ENCODE data around the gene SLC11A1. TPM values are rescaled to one million over a fixed set of nuclear protein-coding genes. Genes with fewer than 3 reads are reported as not detected.

The SLC11A1 gene
- total RNA-seq, 6 donors from 2014 or later = 145 to 3,249 (median 371) TPM

DNA sequence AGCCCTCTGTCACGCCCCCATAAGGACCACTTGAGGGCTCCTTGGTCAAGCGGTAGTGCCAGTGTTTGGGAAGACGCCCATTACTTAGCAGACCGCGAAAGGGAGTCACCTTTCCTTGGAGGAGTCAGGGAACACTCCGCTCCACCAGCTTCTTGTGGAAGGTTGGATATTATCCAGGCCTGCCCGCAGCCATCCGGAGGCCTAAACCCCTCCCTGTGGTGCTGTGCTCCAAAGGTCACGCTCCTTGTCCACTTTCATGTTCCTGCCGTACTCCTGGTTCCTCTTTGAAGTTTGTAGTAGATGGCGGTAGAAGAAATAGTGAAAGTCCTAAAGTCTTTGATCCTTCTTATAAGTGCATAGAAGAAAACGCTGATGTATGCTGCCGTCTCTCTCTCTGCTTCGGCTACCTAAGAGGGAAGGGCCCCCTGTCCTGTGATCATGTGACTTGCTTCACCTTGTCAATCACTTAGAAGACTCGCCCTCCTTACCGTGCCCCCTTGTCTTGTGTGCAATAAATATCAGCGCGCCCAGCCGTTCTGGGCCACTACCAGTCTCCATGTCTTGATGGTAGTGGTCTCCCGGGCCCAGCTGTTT, 27.1 kb upstream of the SLC11A1 start:
- peaks cover 0 to 16% (median 4%) of the 10 kb centered on the region in 4 donors for H3K9me3 ChIP-seq
- no peaks in the 10 kb centered on the region for H3K36me3 ChIP-seq
- DNase-seq (peak in 1 of 2 donors; percentile 89), ATAC-seq (ENCODE audit: low FRiP score in 2 of 2) (no peak)
- H3K27me3 ChIP-seq = no peaks in the 10 kb centered on the region
- peak in 1 of 2 donors; percentile 30 for TF ChIP-seq POLR2AphosphoS5 (IDR thresholded peaks at IDR 0.05)
- TF ChIP-seq EP300 (IDR thresholded peaks at IDR 0.05) = peak in 1 of 4 donors; percentile 66
- TF ChIP-seq, protein P1, sequence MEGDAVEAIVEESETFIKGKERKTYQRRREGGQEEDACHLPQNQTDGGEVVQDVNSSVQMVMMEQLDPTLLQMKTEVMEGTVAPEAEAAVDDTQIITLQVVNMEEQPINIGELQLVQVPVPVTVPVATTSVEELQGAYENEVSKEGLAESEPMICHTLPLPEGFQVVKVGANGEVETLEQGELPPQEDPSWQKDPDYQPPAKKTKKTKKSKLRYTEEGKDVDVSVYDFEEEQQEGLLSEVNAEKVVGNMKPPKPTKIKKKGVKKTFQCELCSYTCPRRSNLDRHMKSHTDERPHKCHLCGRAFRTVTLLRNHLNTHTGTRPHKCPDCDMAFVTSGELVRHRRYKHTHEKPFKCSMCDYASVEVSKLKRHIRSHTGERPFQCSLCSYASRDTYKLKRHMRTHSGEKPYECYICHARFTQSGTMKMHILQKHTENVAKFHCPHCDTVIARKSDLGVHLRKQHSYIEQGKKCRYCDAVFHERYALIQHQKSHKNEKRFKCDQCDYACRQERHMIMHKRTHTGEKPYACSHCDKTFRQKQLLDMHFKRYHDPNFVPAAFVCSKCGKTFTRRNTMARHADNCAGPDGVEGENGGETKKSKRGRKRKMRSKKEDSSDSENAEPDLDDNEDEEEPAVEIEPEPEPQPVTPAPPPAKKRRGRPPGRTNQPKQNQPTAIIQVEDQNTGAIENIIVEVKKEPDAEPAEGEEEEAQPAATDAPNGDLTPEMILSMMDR (IDR thresholded peaks at IDR 0.05) = no peak
- peak in 1 of 4 donors; percentile 7 for TF ChIP-seq POLR2A (IDR thresholded peaks at IDR 0.05)
- peaks cover 3 to 23% (median 15%) of the 10 kb centered on the region in 4 donors for H3K4me1 ChIP-seq
- H3K4me3 ChIP-seq = no peak overlapping the region
- 68 to 75% methylated on average over 20 of the region's 20 CpGs for WGBS, 2 donors
- H3K27ac ChIP-seq = peak overlapping the region in 3 of 4 donors; percentile 6 to 64 (median 37)

DNA sequence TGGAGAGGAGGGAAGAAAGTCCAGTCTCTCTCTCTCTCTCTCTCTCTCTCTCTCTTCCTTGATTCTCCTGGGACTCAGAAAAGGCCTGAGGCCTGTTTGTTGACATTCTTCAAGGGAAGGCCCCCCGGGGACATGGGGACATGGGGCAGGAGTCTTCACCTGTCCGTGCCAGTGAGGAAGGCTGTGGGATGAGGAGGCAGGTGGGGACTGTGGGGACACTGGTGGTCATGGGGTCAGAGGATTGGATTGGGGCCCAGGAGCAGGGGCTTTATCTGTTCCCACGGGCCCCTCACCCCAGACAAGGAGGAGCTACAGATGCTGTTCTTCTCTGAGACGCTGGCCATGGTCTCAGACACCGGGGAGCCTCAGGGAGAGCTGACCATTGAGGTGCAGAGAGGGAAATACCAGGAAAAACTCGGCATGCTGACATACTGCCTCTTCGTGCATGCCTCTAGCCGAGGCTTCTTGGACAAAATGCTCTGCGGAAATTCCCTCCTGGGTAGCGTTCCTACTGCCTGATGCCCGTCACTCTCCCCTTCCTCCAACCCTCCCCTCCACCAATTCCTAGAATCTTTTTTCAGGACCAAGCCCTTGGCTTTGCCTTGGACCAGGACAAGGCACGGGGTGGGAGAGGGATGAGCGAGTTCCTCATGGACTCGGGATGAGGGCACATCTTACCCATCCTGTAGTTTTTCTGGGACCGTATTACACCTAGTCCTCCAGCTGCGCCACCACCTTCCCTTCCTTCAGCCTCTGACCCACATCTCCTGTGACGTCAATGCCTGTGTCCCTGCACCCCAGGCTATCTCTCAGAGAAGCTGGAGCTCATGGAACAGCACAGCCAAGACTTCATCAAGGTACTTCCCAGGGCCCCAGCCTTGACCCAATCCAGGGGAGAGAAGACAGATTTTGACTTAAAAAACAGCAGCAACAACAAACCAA, 24.6 kb upstream of the SLC11A1 start:
- no peak for DNase-seq
- peak in 1 of 2 donors; percentile 28 for ATAC-seq (ENCODE audit: low FRiP score in 2 of 2)
- Histone ChIP-seq H3K27ac (peak overlapping the region in 2 of 4 donors; percentile 64 to 69), H3K27me3 (no peaks in the 10 kb centered on the region), H3K36me3 (no peaks in the 10 kb centered on the region), H3K9me3 (no peaks in the 10 kb centered on the region), H3K4me1 (peaks cover 3 to 24% (median 16%) of the 10 kb centered on the region in 4 donors), H3K4me3 (peak overlapping the region in 2 of 4 donors; percentile 2 to 21)
- 57 to 73% methylated on average over 17 of the region's 17 CpGs for WGBS, 2 donors
- TF ChIP-seq POLR2AphosphoS5 (IDR thresholded peaks at IDR 0.05) = no peak
- TF ChIP-seq, protein P1 (IDR thresholded peaks at IDR 0.05) = no peak
- no peak for TF ChIP-seq POLR2A (IDR thresholded peaks at IDR 0.05)
- no peak for TF ChIP-seq EP300 (IDR thresholded peaks at IDR 0.05)

GRCh38 chr2:218360453-218360852, 21.6 kb upstream of the SLC11A1 start:
- no peak overlapping the region for H3K4me3 ChIP-seq
- ATAC-seq (ENCODE audit: low FRiP score in 2 of 2) = peak in 1 of 2 donors; percentile 67
- no peaks in the 10 kb centered on the region for H3K9me3 ChIP-seq
- DNase-seq = peak in 1 of 2 donors; percentile 71
- H3K4me1 ChIP-seq = peaks cover 3 to 22% (median 15%) of the 10 kb centered on the region in 4 donors
- H3K36me3 ChIP-seq = no peaks in the 10 kb centered on the region
- TF ChIP-seq POLR2A (IDR thresholded peaks at IDR 0.05) (peak in 1 of 4 donors; percentile 58), POLR2AphosphoS5 (IDR thresholded peaks at IDR 0.05) (no peak)
- peak overlapping the region in 3 of 4 donors; percentile 22 to 66 (median 58) for H3K27ac ChIP-seq
- no peaks in the 10 kb centered on the region for H3K27me3 ChIP-seq
- WGBS, 2 donors = 78 to 80% methylated on average over 4 of the region's 4 CpGs

GRCh38 chr2:218362606-218363005, 19.5 kb upstream of the SLC11A1 start:
- Histone ChIP-seq H3K9me3 (peaks cover 0 to 4% (median 0%) of the 10 kb centered on the region in 4 donors), H3K27ac (peak overlapping the region in 1 of 4 donors; percentile 70), H3K4me1 (peaks cover 0 to 18% (median 7%) of the 10 kb centered on the region in 4 donors), H3K27me3 (no peaks in the 10 kb centered on the region), H3K4me3 (no peak overlapping the region), H3K36me3 (no peaks in the 10 kb centered on the region)
- TF ChIP-seq, protein P1 (IDR thresholded peaks at IDR 0.05) = no peak
- TF ChIP-seq POLR2A (IDR thresholded peaks at IDR 0.05) (no peak), POLR2AphosphoS5 (IDR thresholded peaks at IDR 0.05) (no peak), EP300 (IDR thresholded peaks at IDR 0.05) (no peak)
- 89 to 94% methylated on average over 8 of the region's 8 CpGs for WGBS, 2 donors
- ATAC-seq (ENCODE audit: low FRiP score in 2 of 2) (no peak), DNase-seq (no peak)

DNA sequence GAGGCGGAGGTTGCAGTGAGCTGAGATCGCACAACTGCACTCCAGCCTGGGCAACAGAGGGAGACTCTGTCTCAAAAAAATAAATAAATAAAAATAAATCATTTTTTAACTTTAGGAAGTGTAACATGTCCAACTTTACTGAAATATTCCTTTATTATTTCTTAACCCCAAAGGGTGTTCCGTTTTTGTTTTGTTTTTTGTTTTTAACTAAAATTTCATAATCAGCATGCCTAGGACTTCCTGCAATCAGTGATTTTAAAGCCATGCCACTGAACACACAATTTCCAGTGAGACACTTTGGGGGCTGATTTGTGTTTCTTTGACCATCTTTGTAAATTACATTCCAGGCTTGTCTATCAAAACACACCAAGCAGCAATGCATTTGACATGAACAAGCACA, 18.3 kb upstream of the SLC11A1 start:
- Histone ChIP-seq H3K9me3 (peaks cover 0 to 4% (median 0%) of the 10 kb centered on the region in 4 donors), H3K4me1 (peaks cover 6 to 30% (median 15%) of the 10 kb centered on the region in 4 donors), H3K4me3 (no peak overlapping the region), H3K27ac (peak overlapping the region in 3 of 4 donors; percentile 49 to 70 (median 67)), H3K36me3 (no peaks in the 10 kb centered on the region), H3K27me3 (no peaks in the 10 kb centered on the region)
- no peak for ATAC-seq (ENCODE audit: low FRiP score in 2 of 2)
- no peak for DNase-seq
- 77 to 83% methylated on average over 3 of the region's 3 CpGs for WGBS, 2 donors
- TF ChIP-seq, protein P1 (IDR thresholded peaks at IDR 0.05) = no peak
- TF ChIP-seq EP300 (IDR thresholded peaks at IDR 0.05) (no peak), POLR2AphosphoS5 (IDR thresholded peaks at IDR 0.05) (no peak), POLR2A (IDR thresholded peaks at IDR 0.05) (no peak)

Measured in upper lobe of left lung (tissue), 6 donors.